ENCODE measurements around the gene PPM1J.

Gene PPM1J

GRCh38 chr1:112687361-112687760 is 27.8 kb downstream of the PPM1J start:
- no peak for DNase-seq (ENCODE audit: low read depth)

DNA sequence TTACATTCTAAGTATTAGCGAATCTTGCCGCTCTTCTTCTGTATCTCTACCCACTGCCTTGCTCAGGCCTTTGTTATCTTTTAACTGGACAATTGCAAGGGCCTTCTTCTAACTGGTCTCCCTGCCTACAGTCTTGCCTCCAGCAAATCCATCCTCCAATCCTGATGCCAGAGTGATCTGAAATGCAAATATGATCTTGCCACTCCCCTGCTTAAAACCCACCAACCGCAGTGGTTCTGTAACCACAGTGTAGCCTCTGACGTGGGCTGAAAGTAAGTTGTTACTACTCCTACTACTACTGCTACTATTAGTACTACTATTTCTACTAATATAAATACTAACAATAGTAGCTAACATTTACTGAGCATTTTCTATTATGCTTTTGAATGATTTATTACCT is 28.3 kb downstream of the PPM1J start:
- DNase-seq (ENCODE audit: low read depth), result no peak

DNA sequence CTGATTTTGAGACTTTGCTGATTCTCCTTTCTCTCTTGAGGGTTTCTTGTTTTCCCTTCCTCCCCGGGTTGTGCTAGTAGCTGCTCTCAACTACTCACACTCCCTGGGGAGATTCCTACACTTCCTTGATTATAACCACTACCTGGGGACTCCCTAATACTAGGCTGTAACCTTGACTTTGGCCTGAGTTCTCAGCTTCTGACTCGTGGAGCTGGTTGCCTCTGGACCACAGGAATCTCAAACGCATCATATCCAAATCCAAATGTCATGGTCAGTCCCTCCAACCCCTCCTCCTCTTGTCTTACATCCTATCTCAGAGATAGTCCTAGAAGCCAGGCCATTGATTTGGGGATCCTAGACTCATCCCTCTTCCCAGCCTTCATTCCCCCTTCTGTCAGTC is 28.7 kb downstream of the PPM1J start:
- DNase-seq (ENCODE audit: low read depth), result no peak

GRCh38 chr1:112685913-112686312 is 29.2 kb downstream of the PPM1J start:
- DNase-seq (ENCODE audit: low read depth), result no peak

- no peak for DNase-seq (ENCODE audit: low read depth)
These were observed 36.5 kb downstream of the PPM1J start for GRCh38 chr1:112678605-112679004.

- no peak for DNase-seq (ENCODE audit: low read depth)
These were observed 37.6 kb downstream of the PPM1J start for GRCh38 chr1:112677501-112677900.

DNA sequence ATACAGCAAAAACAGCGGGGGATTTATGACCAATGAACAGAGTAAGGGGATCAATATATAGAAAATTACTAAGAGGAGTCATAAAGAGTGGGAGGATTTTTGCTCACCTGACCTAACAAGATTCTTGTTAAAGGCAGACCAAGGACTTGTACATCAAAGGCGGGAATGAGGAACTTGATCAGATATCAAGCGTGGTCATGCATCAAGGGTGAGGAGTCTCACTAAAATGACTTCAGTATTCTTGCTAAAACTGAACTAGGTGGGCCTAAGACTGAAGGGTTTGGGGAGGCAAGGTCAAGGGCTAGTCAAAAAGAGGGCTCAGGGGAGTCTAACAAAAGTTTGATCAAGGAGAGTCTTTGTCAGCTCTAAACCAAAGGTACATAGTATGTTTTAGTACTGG is 38.6 kb downstream of the PPM1J start:
- DNase-seq (ENCODE audit: low read depth), result no peak

DNA sequence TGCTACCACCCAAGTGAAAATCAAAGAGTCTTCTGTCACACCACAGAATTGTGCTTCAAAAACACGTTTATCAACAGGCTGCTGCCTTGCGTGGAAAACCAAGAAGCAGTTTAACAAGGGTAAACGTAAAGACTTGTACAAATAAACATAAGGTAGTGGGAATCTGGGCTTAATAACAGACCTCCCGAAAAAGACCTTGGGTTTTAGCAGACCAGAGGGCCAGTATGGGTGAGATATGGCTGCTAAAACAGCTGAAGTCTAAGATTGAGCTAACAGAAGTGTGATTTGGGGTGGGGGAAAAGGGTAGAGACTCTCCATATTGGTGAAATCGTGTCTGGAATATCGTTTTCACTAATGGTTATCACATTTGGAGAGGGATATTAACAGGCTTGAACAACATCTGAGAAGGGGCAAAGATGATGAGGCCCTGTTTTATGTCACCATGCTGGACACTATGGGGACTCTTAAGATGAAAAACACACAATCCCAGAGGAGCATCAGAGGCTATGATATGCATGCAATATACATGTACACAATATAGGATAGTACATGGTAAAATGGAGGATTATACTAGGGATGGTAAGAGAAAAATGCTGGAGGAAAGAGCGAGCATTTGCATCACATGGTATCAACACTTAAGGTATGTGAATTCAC is 39.3 kb downstream of the PPM1J start:
- DNase-seq (ENCODE audit: low read depth), result no peak

- DNase-seq (ENCODE audit: low read depth), result peak; percentile 16
These were observed 40.0 kb downstream of the PPM1J start for GRCh38 chr1:112674986-112675727.

DNA sequence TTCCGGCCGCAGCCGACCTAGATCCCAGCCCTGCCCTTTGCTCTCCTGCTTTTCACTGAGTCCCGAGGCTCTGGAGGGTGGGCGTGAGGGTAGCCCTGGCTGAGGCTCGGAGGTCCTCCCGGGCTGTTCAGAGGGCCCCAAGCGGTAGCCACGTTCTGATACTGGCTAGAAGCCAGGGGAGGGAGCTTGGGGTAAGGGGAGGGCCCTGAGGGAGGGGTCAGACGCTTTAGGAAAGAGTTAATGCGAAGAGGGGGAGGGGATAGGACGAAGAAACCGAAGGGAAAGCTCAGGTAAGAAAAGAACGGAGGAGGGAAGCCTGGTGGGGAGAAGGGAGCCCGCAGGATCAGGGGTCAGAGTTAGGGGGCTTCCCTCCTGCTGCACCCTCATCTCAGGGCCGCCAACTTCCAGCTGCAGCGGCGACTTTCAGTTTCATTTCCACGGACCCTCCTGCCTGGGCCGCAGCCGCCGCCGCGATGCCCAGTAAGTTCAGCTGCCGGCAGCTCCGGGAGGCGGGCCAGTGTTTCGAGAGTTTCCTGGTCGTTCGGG is 40.6 kb downstream of the PPM1J start, which contains the start of gene MOV10:
Gene MOV10 (plus strand): TSS at position 220 of the 546 bp plus-strand sequence. CDS start 254 bp downstream, at position 474.
- DNase-seq (ENCODE audit: low read depth), result peak; percentile 79

GRCh38 chr1:112673592-112674439 is 41.3 kb downstream of the PPM1J start:
- DNase-seq (ENCODE audit: low read depth), result peak; percentile 80

DNA sequence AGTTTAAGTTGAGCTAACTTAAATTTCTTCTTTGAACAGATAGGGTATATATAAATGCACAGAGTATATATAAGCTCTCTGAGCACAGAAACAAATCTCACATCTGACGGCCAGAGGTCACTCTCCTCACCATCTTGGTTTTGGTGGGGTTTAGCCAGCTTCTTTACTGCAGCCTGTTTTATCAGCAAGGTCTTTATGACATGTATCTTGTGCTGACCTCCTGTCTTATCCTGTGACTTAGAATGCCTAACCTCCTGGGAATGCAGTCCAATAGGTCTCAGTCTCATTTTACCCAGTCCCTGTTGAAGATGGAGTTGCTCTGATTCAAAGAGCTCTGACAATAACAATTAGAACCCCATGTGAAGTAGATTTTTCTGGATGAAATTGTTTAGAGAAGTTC is 42.3 kb downstream of the PPM1J start:
- no peak for DNase-seq (ENCODE audit: low read depth)

DNA sequence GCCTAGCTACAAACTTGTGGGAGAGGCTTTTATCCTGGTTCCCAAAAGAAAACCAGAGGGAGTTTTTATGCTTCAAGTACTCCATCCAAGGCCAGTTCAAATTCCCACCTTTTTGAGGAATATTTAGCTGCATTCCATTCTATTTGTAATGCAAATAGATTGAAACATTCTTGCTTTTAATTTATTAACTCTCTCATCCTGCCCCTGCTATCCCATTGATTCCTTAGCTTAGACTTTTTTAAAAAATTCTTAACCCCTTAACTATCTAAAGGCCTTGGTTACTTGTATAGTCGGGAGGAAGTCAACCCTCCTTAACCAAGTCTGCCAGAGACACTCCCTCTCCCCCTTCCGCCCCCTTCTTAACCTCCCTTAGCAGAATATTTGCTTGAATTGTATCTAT is 43.1 kb downstream of the PPM1J start:
- DNase-seq (ENCODE audit: low read depth), result no peak

- no peak for DNase-seq (ENCODE audit: low read depth)
These were observed 48.2 kb downstream of the PPM1J start for GRCh38 chr1:112666946-112667345.

GRCh38 chr1:112665857-112666256 is 49.3 kb downstream of the PPM1J start:
- DNase-seq (ENCODE audit: low read depth), result no peak

Measured in iris pigment epithelial cell (primary cell).